ENCODE results near the gene CEP72.
"Not testable (repeated sequence)": the region's sequence is repeated elsewhere in the genome, so short reads cannot be mapped to it uniquely, and the experiment has no call there.

The CEP72 gene

DNA sequence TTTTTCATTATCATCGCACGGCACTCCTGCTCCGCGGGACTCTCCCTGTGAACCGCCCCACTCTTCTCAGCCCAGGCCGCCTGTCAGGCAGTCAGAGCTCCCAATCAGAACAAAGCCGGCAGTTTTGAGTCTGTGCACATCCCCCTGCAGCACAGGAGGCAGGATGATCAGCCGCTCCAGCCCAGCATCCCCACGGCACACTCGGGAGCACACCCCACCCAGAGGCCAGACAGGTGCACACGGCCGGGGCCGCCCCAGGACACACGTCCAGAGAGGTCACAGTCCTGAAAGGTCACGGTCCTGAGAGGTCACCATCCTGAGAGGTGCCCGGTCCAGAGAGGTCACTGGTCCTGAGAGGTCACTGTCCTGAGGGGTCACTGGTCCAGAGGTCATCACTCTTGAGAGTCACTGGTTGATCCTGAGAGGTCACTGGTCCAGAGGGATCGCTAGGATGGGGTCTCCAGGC lies 72.6 kb downstream of the CEP72 start:
- no peak for DNase-seq (ENCODE audit: low read depth)
- H3K4me3 ChIP-seq (ENCODE audit: control insufficient read depth, low read depth, low read length) = no peak overlapping the region
- TF ChIP-seq, protein P1, sequence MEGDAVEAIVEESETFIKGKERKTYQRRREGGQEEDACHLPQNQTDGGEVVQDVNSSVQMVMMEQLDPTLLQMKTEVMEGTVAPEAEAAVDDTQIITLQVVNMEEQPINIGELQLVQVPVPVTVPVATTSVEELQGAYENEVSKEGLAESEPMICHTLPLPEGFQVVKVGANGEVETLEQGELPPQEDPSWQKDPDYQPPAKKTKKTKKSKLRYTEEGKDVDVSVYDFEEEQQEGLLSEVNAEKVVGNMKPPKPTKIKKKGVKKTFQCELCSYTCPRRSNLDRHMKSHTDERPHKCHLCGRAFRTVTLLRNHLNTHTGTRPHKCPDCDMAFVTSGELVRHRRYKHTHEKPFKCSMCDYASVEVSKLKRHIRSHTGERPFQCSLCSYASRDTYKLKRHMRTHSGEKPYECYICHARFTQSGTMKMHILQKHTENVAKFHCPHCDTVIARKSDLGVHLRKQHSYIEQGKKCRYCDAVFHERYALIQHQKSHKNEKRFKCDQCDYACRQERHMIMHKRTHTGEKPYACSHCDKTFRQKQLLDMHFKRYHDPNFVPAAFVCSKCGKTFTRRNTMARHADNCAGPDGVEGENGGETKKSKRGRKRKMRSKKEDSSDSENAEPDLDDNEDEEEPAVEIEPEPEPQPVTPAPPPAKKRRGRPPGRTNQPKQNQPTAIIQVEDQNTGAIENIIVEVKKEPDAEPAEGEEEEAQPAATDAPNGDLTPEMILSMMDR (IDR thresholded peaks at IDR 0.05; ENCODE audit: control insufficient read depth, insufficient read depth, low read depth, low read length, missing control alignments) = no peak

DNA sequence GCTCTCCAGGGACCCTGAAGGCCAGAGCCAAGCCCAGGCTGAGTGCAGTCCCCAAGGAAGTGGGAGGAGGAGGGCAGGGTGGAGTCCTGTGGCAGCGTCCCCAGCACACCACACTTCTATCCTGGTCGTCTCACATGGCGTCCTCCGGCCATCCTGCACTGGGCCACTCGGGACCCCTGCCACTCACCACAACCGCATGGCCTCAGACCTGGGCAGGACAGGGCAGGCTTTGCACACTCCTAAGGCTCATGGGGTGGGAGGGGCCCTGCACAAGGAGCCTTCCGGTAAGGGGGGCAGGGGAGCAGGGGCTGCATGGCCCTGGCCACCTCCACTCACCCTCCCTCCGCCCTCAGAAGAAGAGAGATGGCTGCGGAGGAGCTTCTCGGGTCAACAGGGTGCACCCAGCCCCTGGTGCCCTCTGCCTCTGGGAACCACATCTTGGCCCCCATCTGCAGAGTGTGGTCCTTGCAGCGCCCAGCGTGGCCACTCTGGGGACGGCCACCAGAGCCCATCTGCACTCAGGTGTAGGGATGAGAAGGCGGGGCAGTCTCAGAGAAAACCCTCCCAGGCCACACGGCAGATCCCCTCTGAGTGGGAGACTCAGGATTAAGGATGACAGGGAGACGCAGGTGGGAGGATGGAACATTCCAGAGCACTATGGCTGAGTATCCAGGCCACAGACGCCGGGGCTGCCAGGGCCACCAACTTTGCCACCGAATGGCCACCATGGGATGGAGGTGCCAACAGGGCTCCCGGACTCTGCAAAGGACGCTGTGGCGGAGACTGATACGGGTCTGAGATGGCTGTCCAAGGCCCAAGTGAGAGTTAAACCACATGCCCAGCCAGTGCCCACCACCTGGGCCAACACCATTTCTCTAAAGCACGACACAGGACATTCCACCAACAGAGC lies 73.4 kb downstream of the CEP72 start:
- no peak overlapping the region for H3K4me3 ChIP-seq (ENCODE audit: control insufficient read depth, low read depth, low read length)
- DNase-seq (ENCODE audit: low read depth) = no peak
- TF ChIP-seq, protein P1 (IDR thresholded peaks at IDR 0.05; ENCODE audit: control insufficient read depth, insufficient read depth, low read depth, low read length, missing control alignments) = no peak

DNA sequence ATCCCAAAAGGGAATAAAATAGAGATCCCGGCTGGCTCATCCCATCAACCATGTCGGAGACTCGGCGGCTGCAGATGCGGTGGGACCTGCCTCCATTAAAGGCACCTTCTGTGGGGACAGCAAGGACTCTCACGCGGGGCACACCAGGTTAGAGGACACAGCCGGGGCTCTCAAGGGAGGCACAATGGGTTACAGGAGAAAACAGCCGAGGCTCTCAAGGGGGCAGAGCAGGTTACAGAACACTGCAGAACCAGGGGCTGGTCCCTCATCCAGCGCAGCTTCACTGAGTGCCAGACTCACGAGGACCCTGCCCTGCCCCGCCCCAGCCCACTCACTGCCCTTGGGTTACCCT lies 74.0 kb downstream of the CEP72 start:
- not testable (repeated sequence) for H3K4me3 ChIP-seq (ENCODE audit: control insufficient read depth, low read depth, low read length); DNase-seq (ENCODE audit: low read depth)

DNA sequence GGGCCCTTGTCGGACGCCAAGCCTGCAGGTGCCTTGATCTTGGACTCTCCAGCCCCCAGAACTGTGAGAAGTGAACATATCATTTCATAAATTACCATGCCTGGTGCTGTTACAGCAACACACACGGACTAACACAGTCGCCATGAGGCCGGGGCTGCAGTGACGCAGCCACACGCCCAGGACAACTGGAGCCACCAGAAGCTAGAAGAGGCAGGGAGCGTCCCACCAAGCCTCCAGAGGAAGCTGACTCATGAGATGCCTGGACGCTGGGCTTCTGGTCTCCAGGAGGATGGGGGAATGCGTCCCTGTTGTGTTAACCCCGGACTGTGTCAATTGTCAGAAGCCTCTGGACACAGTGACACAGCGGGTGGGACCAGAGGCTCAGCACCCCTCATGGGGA lies 74.8 kb downstream of the CEP72 start:
- not testable (repeated sequence) for H3K4me3 ChIP-seq (ENCODE audit: control insufficient read depth, low read depth, low read length); DNase-seq (ENCODE audit: low read depth)

DNA sequence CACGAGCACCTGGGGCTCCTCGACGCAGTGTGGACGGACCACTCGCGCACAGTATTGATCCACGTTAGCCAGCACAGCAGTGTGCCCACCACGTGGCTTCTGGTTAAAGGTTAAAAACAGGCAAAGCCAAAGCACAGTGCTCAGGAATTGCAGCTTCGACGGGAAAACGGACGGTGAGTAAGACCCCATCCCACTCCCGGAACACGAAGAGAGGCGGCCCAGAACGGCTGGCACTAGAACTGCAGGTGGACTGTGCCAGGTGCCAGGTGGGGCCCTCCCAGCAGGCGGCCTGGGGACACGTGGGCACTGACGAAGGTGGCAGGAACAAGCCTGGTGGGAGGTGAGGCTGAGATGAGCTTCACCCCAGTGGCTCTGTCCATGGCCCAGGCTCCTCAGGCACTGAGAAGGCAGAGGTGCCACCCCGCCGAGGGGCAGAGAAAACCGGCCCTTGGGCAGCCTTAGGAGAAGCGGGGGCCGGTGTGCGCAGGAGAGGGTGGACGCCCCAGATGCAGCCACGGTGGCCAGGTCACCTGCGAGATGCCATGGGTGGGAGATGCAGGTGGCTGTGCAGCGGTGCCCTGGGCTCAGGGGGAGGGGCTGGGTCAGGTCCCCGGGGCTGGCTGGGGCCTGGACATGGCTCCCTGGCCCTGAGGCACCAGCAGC lies 76.3 kb downstream of the CEP72 start:
- not testable (repeated sequence) for H3K4me3 ChIP-seq (ENCODE audit: control insufficient read depth, low read depth, low read length); DNase-seq (ENCODE audit: low read depth)

DNA sequence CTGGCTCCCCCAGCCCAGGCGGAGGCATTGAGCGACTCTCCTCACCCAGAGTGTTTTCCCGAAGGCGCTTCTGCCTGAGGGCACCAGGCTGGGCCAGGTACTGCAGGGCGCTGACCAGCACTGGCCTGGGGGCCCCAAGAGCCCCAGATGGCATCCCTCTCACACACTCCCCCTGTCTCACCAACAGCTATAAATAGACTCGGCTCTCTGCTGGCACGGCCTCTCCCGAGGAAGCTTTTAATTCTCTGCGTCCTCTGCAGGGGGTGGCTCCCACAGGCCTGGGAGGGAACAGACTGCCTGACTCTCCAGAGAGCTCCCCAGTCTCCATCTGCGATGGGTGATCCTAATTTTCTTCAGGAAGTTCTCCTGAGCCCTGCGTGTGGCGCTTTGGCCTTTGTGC lies 78.2 kb downstream of the CEP72 start:
- DNase-seq (ENCODE audit: low read depth); H3K4me3 ChIP-seq (ENCODE audit: control insufficient read depth, low read depth, low read length): not testable (repeated sequence)

DNA sequence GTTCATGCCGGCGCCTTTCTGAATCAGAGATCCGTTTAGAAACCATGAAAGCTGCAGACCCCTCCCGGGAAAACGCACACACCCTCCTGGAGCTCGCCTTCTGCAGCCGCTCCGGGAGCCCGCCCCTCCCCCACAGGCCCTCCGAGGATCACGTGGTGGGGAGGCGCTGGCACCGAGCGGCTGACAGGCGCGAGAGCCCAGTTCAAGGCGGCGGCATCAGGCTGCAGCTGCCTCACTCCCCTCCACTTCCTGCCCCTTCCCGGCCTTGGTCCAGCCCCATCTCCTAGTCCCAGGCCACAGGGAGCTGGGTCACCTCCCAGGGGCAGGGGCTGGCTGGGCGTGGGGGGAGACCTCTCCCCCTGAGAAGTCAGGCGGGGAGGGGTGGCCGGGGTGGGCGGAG lies 78.9 kb downstream of the CEP72 start:
- not testable (repeated sequence) for DNase-seq (ENCODE audit: low read depth); H3K4me3 ChIP-seq (ENCODE audit: control insufficient read depth, low read depth, low read length)

DNA sequence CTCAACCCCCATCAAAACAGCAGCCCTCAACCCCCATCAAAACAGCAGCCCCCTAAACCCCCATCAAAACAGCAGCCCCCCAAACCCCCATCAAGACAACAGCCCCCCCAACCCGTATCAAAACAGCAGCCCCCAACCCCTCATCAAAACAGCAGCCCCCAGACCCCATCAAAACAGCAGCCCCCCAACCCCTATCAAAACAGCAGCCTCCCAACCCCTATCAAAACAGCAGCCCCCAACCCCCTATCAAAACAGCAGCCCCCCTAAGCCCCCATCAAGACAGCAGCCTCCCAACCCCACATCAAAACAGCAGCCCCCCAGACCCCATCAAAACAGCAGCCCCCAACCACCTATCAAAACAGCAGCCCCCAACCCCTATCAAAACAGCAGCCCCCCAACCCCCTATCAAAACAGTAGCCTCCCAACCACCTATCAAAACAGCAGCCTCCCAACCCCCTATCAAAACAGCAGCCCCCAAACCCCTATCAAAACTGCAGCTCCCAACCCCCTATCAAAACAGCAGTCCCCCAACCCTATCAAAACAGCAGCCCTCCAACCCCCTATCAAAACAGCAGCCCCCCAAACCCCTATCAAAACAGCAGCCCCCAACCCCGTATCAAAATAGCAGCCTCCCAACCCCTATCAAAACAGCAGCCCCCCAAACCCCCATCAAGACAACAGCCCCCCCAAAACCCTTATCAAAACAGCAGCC lies 79.8 kb downstream of the CEP72 start:
- TF ChIP-seq, protein P1 (IDR thresholded peaks at IDR 0.05; ENCODE audit: control insufficient read depth, insufficient read depth, low read depth, low read length, missing control alignments) = no peak
- no peak overlapping the region for H3K4me3 ChIP-seq (ENCODE audit: control insufficient read depth, low read depth, low read length)
- DNase-seq (ENCODE audit: low read depth) = no peak

DNA sequence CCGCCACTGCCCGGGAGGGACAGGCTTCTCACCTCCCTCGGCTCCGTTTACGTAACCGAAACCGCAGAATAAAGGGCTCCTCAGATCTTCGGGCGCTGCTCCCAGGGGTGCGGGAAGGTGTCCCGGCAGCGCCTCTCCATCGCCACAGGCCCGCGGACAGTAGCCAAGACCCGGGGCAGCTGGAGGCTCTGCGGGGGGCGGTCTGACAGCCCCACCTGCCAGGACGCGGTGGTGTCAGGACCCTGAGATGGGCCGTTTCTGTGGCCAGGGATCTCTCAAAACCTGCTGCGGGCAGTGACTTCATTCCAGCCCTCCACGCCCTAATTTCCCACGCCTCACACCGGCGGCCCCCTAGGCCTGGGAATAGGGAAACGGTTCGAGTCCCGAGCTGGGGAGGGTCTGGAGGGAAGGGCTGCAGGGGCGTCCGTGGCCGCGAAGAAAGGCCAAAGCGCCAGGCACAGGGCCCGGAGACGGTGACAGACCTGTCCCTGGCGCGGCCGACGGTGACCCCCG lies 80.4 kb downstream of the CEP72 start:
- not testable (repeated sequence) for DNase-seq (ENCODE audit: low read depth)
- H3K4me3 ChIP-seq (ENCODE audit: control insufficient read depth, low read depth, low read length) = peak overlapping the region; percentile 15

DNA sequence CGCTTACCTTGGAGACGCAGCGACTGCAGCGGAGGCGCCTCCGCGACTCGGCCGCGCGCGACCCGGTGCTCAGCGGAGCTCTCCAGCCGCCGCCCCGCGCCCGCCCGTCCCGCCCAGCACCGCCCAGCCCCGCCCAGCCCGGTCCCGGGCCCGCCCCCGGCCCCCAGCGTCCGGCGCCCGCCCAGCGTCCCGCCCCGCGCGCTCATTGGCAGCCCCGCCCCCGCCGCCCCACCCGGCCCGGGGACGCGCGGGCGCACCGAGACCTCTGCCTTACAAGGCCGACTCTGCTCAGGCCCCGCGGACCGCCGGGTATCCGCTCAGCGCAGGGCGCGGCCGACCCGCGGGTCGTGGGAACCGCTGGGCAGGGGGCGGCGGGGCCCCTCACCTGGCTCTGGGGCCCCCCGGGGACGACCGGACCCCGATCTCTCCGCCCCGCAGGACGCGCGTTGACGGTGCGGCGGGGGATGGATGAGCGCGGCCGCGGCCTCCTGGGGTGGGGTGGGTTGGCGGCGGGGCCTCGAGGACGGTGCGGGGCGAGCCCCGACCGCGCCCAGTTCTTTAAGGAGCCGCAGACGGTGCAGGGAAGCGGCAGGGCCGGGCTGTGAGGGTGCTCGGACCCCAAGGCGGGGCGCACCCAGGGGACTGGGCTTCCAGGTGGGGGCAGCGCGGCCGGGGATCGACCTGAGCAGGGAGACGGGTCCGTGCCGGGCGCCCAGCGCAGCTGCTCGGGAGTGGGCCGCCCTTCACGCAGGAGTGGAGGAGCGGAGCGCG lies 81.3 kb downstream of the CEP72 start, which contains the start of gene TPPP:
TPPP (minus strand) TSS at position 82 of the 771 bp plus-strand sequence. CDS start 15,292 bp downstream, outside the sequence.
- not testable (repeated sequence) for DNase-seq (ENCODE audit: low read depth)
- peak within 1 kb of the TSS; percentile 15 for H3K4me3 ChIP-seq (ENCODE audit: control insufficient read depth, low read depth, low read length)

DNA sequence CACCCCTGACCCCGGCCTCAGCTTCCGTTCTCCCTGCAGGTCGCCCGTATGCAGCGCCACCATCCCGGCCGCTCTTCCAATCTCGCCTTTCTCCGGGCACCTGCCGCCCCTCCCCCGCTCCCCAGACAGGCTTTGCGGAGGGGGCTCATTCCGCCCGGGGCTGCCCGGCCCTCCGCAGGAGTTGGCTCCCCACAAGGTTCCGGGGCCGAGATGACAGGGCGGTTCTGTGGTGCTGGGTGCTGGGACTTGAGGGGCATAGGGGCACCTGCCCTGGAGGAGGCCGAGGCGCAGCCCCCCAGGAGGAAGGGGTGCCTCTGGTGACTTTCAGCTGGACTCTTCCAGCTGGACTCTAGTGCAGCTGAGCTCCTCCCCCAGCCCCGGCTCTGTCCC lies 81.9 kb downstream of the CEP72 start:
- H3K4me3 ChIP-seq (ENCODE audit: control insufficient read depth, low read depth, low read length) = not testable (repeated sequence)

DNA sequence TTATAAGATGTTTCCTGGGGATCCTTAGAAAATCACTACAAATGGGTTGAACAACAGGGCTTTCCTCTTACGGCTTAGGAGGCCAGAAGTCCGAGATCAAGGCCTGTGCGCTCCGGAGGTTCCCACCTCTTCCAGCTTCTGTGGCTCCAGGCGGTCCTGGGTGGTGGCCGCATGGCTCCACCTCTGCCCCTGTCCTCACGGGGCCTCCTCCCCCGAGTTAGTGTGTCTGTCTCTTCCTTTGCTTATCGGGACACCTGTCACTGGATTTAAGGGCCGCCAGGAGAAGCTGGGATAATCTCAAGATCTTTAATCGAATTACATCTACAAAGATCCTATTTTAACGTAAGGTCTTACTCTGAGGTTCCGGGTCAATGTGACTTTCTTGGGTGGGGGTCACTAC lies 83.3 kb downstream of the CEP72 start:
- not testable (repeated sequence) for DNase-seq (ENCODE audit: low read depth); H3K4me3 ChIP-seq (ENCODE audit: control insufficient read depth, low read depth, low read length)

More for the DNA sequence above, 81.9 kb downstream of the CEP72 start:
- not testable (repeated sequence) for DNase-seq (ENCODE audit: low read depth)

DNA sequence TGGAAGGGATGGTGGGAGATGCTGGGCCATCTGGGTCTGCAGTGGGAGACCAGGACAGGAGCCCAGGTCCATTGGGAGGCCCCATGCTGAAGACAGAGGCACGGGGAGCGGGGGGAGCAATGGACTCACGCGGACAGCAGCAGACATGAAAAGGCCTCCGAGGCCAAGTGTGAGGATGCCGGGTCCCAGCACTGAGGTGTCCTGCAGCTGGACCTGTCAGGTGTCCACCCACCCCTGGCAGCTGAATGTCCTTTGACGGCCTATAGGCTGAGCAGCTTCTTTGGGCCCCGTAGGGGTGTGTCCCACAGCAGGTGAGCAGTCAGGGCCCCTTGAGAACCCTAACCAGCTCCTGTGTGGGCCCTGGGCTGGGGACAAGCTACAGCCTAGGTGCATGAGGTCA lies 84.1 kb downstream of the CEP72 start:
- H3K4me3 ChIP-seq (ENCODE audit: control insufficient read depth, low read depth, low read length); DNase-seq (ENCODE audit: low read depth): not testable (repeated sequence)
